HepG2 (cell line): ENCODE results near the gene ABCG2. TPM values are rescaled to one million over a fixed set of nuclear protein-coding genes. Genes with fewer than 3 reads are reported as not detected.
A peak's percentile ranks its signal among the peaks of the same experiment; 100 is the strongest.

Experiments used
- AGO2 ChIP-seq: fragments of 200-400 bp; formaldehyde crosslinking; optimal IDR thresholded peaks from 2 replicates; pipeline ENCODE3; 2017; ENCODE audit warnings: mild to moderate bottlenecking, low read depth, low read length, moderate library complexity
- DNMT1 ChIP-seq: sonication (generic); formaldehyde crosslinking; IDR thresholded peaks from 2 replicates; pipeline ENCODE4 v1.5.1; 2020; ENCODE audit warnings: mild to moderate bottlenecking, missing genetic modification reagents
- ELF3 ChIP-seq: IDR thresholded peaks from 2 replicates; pipeline ENCODE4 v1.6.1; 2016; ENCODE audit warnings: missing genetic modification reagents, missing compliant biosample characterization
- GLI4 ChIP-seq: sonication (generic); formaldehyde crosslinking; IDR thresholded peaks from 2 replicates; pipeline ENCODE4 v1.5.1; 2020; ENCODE audit warnings: missing genetic modification reagents, mild to moderate bottlenecking, moderate library complexity, borderline replicate concordance
- HOXA5 ChIP-seq: sonication (generic); formaldehyde crosslinking; IDR thresholded peaks from 2 replicates; pipeline ENCODE4 v1.4.0; 2020; ENCODE audit warnings: missing genetic modification reagents
- IKZF4 ChIP-seq: sonication (generic); formaldehyde crosslinking; IDR thresholded peaks from 2 replicates; pipeline ENCODE4 v1.5.1; 2020; ENCODE audit warnings: borderline replicate concordance, mild to moderate bottlenecking, low read depth, missing genetic modification reagents; ENCODE audit errors: not compliant biosample characterization
- KDM5B ChIP-seq: sonication (generic); formaldehyde crosslinking; IDR thresholded peaks from 2 replicates; pipeline ENCODE4 v1.4.0; 2020; ENCODE audit warnings: missing genetic modification reagents, mild to moderate bottlenecking, borderline replicate concordance
- KLF6 ChIP-seq: IDR thresholded peaks from 2 replicates; pipeline ENCODE4 v1.8.0; 2016; ENCODE audit warnings: missing biosample characterization, missing genetic modification reagents
- NONO ChIP-seq, 2 experiments: fragments of 450-650 bp in 1 of 2; sonication (generic) in 1 of 2; formaldehyde crosslinking in 1 of 2; IDR thresholded peaks in 1 of 2; conservative IDR thresholded peaks in 1 of 2; 2 replicates each; pipeline versions ENCODE4 v1.6.1 to v1.8.0; 2017 to 2022; ENCODE audit warnings: mild to moderate bottlenecking in 1 of 2, missing genetic modification reagents in 1 of 2, moderate library complexity in 1 of 2
- RXRA ChIP-seq: sonication (generic); formaldehyde crosslinking; IDR thresholded peaks from 2 replicates; pipeline ENCODE4 v1.5.1; 2020; ENCODE audit warnings: missing genetic modification reagents
- TAF15 ChIP-seq: fragments of 200-400 bp; formaldehyde crosslinking; IDR thresholded peaks from one replicate; pipeline ENCODE4 v1.6.1; 2018; ENCODE audit warnings: mild to moderate bottlenecking, low read depth, low read length; ENCODE audit not compliant: poor library complexity, severe bottlenecking
- TP53 ChIP-seq: sonication (generic); formaldehyde crosslinking; conservative IDR thresholded peaks from 2 replicates; pipeline ENCODE4 v1.4.0; 2020; ENCODE audit warnings: missing genetic modification reagents
- ZBTB21 ChIP-seq: sonication (generic); formaldehyde crosslinking; IDR thresholded peaks from 2 replicates; pipeline ENCODE4 v1.4.0; 2020; ENCODE audit warnings: missing genetic modification reagents
- ZIK1 ChIP-seq: sonication (generic); formaldehyde crosslinking; IDR thresholded peaks from 2 replicates; pipeline ENCODE4 v1.5.0; 2020; ENCODE audit warnings: mild to moderate bottlenecking, low read depth, missing genetic modification reagents, borderline replicate concordance
- ZNF143 ChIP-seq: sonication (generic); formaldehyde crosslinking; IDR thresholded peaks from 2 replicates; pipeline ENCODE4 v1.4.0; 2020; ENCODE audit warnings: missing genetic modification reagents
- ZNF18 ChIP-seq: sonication (generic); formaldehyde crosslinking; IDR thresholded peaks from 2 replicates; pipeline ENCODE4 v1.8.0; 2022; ENCODE audit warnings: mild to moderate bottlenecking, missing genetic modification reagents; ENCODE audit not compliant: insufficient replicate concordance
- ZNF274 ChIP-seq: sonication (generic); formaldehyde crosslinking; IDR thresholded peaks from 2 replicates; pipeline ENCODE4 v1.5.1; 2020; ENCODE audit warnings: mild to moderate bottlenecking, missing genetic modification reagents
- ZNF746 ChIP-seq: sonication (generic); formaldehyde crosslinking; IDR thresholded peaks from 2 replicates; pipeline ENCODE4 v1.8.0; 2022; ENCODE audit warnings: mild to moderate bottlenecking, missing genetic modification reagents
- ZNF768 ChIP-seq: sonication (generic); formaldehyde crosslinking; IDR thresholded peaks from 2 replicates; pipeline ENCODE4 v1.4.0; 2020; ENCODE audit warnings: missing genetic modification reagents
- ZNF891 ChIP-seq: sonication (generic); formaldehyde crosslinking; IDR thresholded peaks from 2 replicates; pipeline ENCODE4 v1.5.0; 2020; ENCODE audit warnings: mild to moderate bottlenecking, missing genetic modification reagents
- polyA plus RNA-seq, 8 experiments: library from polyadenylated mRNA; depleted of rRNA in 3 of 8; stranded (reverse) in 7 of 8; unstranded in 1 of 8; fragments of >200 nt; fragmentation: Illumina TruSeq in 4 of 8; extraction: Trizol in 4 of 8; gene quantifications; 2 replicates each; pipeline versions ENCODE4 v1.2.1 to v1.2.3, GENCODE V29; 2011 to 2016; ENCODE audit warnings: low read depth in 4 of 8, missing spikeins in 1 of 8, mixed read lengths in 1 of 8; ENCODE audit not compliant: insufficient read depth in 1 of 8
- total RNA-seq, 5 experiments: library from RNA; depleted of rRNA; stranded (reverse); fragments of >200 nt; fragmentation: Illumina TruSeq; extraction: Trizol; gene quantifications; 2 replicates each; pipeline ENCODE4 v1.2.3, GENCODE V29; 2016; ENCODE audit warnings: low read depth in 1 of 5
- TF ChIP-seq, protein P1 (sequence below): sonication (generic); formaldehyde crosslinking; IDR thresholded peaks from 2 replicates; pipeline ENCODE4 v1.8.1; 2023; ENCODE audit warnings: missing genetic modification reagents, inconsistent platforms, borderline replicate concordance
- TF ChIP-seq, protein P2 (sequence below): sonication (generic); formaldehyde crosslinking; IDR thresholded peaks from 2 replicates; pipeline ENCODE4 v1.5.0; 2020; ENCODE audit warnings: missing genetic modification reagents, mild to moderate bottlenecking, borderline replicate concordance

The ABCG2 gene
- total and polyA plus RNA-seq, 2 of the 13 experiments (the other 11 are each of a cell fraction or from before 2014, with no cell fraction given) = 10.0 to 15.7 TPM

DNA sequence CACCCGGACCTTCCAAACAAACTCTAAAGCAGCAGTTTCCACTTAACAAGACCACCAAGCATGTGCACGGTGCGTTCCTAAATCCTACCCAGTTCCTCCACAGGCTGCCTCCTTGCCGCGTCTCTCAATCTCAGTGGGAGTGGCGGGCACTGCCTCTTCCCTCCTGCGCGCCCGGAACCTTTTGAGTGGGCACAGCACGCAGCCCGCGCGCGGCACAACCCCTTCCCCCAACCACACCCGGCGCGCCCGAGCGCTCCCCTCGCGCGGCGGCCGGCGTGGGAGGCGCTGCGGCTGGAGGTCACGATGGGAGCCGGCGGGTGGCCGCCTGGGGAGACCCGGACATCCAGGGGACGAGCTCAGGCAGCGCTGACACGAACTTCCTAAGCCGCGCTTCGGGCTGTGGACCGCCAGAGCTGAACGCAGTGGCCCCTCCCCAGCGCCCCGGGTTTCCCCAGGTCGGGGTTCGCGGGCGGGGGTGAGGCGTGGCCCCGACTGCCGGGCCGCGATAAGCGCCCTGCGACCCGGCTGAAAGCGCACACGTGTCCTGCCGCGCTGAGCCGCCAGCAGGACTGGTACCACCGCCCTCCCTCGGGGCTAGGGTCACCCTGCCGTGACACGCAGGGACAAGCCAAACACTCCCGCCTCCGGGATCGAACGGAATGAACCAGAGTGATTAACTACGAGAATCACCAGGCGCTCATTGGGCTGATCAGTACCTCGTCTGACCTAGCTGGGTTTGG lies at the start of gene ABCG2 (continued):
- TF ChIP-seq KLF6 (CRISPR knock-in tag) (peak; percentile 47; the same call in 1 of the 2 replicates), ZBTB21 (no peak), ZNF18 (peak; percentile 38), TP53 (CRISPR knock-in tag) (no peak), ELF3 (CRISPR knock-in tag) (0 out of 2 replicates have a peak, but pooled peaks have one; percentile 8), DNMT1 (CRISPR knock-in tag) (peak; percentile 71; the same call in 1 of the 2 replicates), TAF15 (no peak), HOXA5 (CRISPR knock-in tag) (peak; percentile 28; the same call in 1 of the 2 replicates), IKZF4 (CRISPR knock-in tag) (peak; percentile 65), ZNF274 (0 out of 2 replicates have a peak, but pooled peaks have one; percentile 57), ZNF891 (CRISPR knock-in tag) (0 out of 2 replicates have a peak, but pooled peaks have one; percentile 79), RXRA (CRISPR knock-in tag) (peak; percentile 54; the same call in 1 of the 2 replicates), AGO2 (peak; percentile 66), KDM5B (peak; percentile 82; the same call in 1 of the 2 replicates), ZIK1 (CRISPR knock-in tag) (peak; percentile 61; the same call in 1 of the 2 replicates), ZNF143 (CRISPR knock-in tag) (no peak), GLI4 (CRISPR knock-in tag) (peak; percentile 64; the same call in 1 of the 2 replicates), ZNF746 (CRISPR knock-in tag) (no peak), NONO (IDR thresholded peaks at IDR 0.05) (no peak), NONO (CRISPR knock-in tag; conservative IDR thresholded peaks at IDR 0.05) (peak; percentile 70; the same call in 1 of the 2 replicates), ZNF768 (peak; percentile 28; the same call in 1 of the 2 replicates)
- TF ChIP-seq, protein P1, sequence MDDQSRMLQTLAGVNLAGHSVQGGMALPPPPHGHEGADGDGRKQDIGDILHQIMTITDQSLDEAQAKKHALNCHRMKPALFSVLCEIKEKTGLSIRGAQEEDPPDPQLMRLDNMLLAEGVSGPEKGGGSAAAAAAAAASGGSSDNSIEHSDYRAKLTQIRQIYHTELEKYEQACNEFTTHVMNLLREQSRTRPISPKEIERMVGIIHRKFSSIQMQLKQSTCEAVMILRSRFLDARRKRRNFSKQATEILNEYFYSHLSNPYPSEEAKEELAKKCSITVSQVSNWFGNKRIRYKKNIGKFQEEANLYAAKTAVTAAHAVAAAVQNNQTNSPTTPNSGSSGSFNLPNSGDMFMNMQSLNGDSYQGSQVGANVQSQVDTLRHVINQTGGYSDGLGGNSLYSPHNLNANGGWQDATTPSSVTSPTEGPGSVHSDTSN (CRISPR knock-in tag) = no peak
- TF ChIP-seq, protein P2, sequence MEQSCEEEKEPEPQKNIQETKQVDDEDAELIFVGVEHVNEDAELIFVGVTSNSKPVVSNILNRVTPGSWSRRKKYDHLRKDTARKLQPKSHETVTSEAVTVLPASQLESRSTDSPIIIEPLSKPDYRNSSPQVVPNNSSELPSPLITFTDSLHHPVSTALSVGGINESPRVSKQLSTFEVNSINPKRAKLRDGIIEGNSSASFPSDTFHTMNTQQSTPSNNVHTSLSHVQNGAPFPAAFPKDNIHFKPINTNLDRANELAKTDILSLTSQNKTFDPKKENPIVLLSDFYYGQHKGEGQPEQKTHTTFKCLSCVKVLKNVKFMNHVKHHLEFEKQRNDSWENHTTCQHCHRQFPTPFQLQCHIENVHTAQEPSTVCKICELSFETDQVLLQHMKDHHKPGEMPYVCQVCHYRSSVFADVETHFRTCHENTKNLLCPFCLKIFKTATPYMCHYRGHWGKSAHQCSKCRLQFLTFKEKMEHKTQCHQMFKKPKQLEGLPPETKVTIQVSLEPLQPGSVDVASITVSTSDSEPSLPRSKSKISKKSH = peak; percentile 71; the same call in 1 of the 2 replicates
